GM12875 (cell line): Measurements from ENCODE around the gene TPD52L2.

Experiments
- H3K4me3 ChIP-seq: one replicate; pipeline ENCODE4 v1.5.1; 2011; ENCODE audit warnings: low read depth, low read length, control low read depth
- CTCF ChIP-seq: IDR thresholded peaks from 2 replicates; pipeline ENCODE4 v1.5.1; 2011; ENCODE audit warnings: low read depth, mild to moderate bottlenecking, control low read depth, inconsistent platforms, low read length, moderate library complexity, borderline replicate concordance; ENCODE audit not compliant: insufficient read depth

Gene TPD52L2

GRCh38 chr20:63883201-63883593 lies 18.1 kb downstream of the TPD52L2 start:
- TF ChIP-seq CTCF: no peak
- no peak overlapping the region for H3K4me3 ChIP-seq

- TF ChIP-seq CTCF: no peak
- H3K4me3 ChIP-seq: no peak overlapping the region
Observed at GRCh38 chr20:63884506-63885263, 19.6 kb downstream of the TPD52L2 start.

GRCh38 chr20:63885264-63886053 lies 20.4 kb downstream of the TPD52L2 start:
- TF ChIP-seq CTCF: no peak
- no peak overlapping the region for H3K4me3 ChIP-seq

GRCh38 chr20:63886054-63886419 lies 21.0 kb downstream of the TPD52L2 start:
- H3K4me3 ChIP-seq: no peak overlapping the region
- TF ChIP-seq CTCF: no peak

- H3K4me3 ChIP-seq: no peak overlapping the region
- no peak for TF ChIP-seq CTCF
Observed at GRCh38 chr20:63886921-63887320, 21.9 kb downstream of the TPD52L2 start.

GRCh38 chr20:63889241-63890200 lies 24.5 kb downstream of the TPD52L2 start:
- H3K4me3 ChIP-seq: no peak overlapping the region
- TF ChIP-seq CTCF: no peak
